Upper lobe of left lung (tissue), 6 donors: ENCODE measurements around the gene LAG3. TPM values are rescaled to one million over a fixed set of nuclear protein-coding genes. Genes with fewer than 3 reads are reported as not detected.

Experiments
- ATAC-seq, 2 donors: fragments of 200-7000 bp; cut with Tn5 transposase; one replicate each; pipeline ENCODE4 v1.9.1; 2022; ENCODE audit warnings: mild to moderate bottlenecking in 2 of 2, moderate library complexity in 2 of 2; ENCODE audit not compliant: low FRiP score in 2 of 2
- DNase-seq, 2 donors: peaks; one replicate each; pipeline ENCODE4 v3.0.0-alpha.2; 2019 to 2020
- H3K27ac ChIP-seq, 4 donors: fragments of 200-600 bp; sonication (generic); one replicate each; pipeline ENCODE4 v1.5.1; 2016 to 2019
- H3K27me3 ChIP-seq, 4 donors: fragments of 200-600 bp; sonication (generic); one replicate each; pipeline ENCODE4 v1.5.1; 2017 to 2019
- H3K36me3 ChIP-seq, 4 donors: fragments of 200-600 bp; sonication (generic); one replicate each; pipeline ENCODE4 v1.5.1; 2016 to 2019
- H3K4me1 ChIP-seq, 4 donors: fragments of 200-600 bp; sonication (generic); one replicate each; pipeline ENCODE4 v1.5.1; 2018 to 2019
- H3K4me3 ChIP-seq, 4 donors: fragments of 200-600 bp; sonication (generic); one replicate each; pipeline ENCODE4 v1.5.1; 2017 to 2019; ENCODE audit warnings: mild to moderate bottlenecking in 2 of 4, moderate library complexity in 1 of 4
- H3K9me3 ChIP-seq, 4 donors: fragments of 200-600 bp; sonication (generic); one replicate each; pipeline ENCODE4 v1.5.1; 2018 to 2019
- CTCF ChIP-seq, 6 experiments: fragments of 450-650 bp in 4 of 6; fragments of 200-600 bp in 2 of 6; sonication (generic) in 2 of 6; IDR thresholded peaks; one replicate each; pipeline ENCODE4 v1.5.1; 2016 to 2019; ENCODE audit warnings: antibody characterized with exemption in 6 of 6
- EP300 ChIP-seq, 4 donors: sonication (generic); formaldehyde crosslinking; IDR thresholded peaks; one replicate each; pipeline ENCODE4 v1.5.1; 2017; ENCODE audit warnings: antibody characterized with exemption in 4 of 4, control low read depth in 2 of 4
- POLR2A ChIP-seq, 4 donors: fragments of 450-650 bp; IDR thresholded peaks; one replicate each; pipeline ENCODE4 v1.5.1; 2016 to 2017; ENCODE audit warnings: antibody characterized with exemption in 4 of 4, mild to moderate bottlenecking in 2 of 4
- POLR2AphosphoS5 ChIP-seq, 2 donors: sonication (generic); formaldehyde crosslinking; IDR thresholded peaks; one replicate each; pipeline ENCODE4 v1.5.1; 2017; ENCODE audit warnings: antibody characterized with exemption in 2 of 2
- WGBS, 2 donors: methylation state at CpG; one replicate each; pipeline ENCODE4 v1.1.5; 2017 to 2018; 5-methylcytosine and 5-hydroxymethylcytosine counted together
- total RNA-seq, 6 donors: library from RNA; depleted of rRNA in 4 of 6; stranded (reverse); fragments of >200 nt in 4 of 6; gene quantifications; one replicate each; pipeline versions ENCODE4 v1.1.0 to v1.2.1, GENCODE V29; 2016 to 2021
- donor health status: DM: no; HTN: no; CAD: no; lungs with moderate emphysema.
- donor health status: DM: no; HTN: yes; CAD: no; lungs with severe emphysema.

The LAG3 gene
- total RNA-seq, 6 donors from 2014 or later: 0.46 to 2.6 (median 1.5) TPM

DNA sequence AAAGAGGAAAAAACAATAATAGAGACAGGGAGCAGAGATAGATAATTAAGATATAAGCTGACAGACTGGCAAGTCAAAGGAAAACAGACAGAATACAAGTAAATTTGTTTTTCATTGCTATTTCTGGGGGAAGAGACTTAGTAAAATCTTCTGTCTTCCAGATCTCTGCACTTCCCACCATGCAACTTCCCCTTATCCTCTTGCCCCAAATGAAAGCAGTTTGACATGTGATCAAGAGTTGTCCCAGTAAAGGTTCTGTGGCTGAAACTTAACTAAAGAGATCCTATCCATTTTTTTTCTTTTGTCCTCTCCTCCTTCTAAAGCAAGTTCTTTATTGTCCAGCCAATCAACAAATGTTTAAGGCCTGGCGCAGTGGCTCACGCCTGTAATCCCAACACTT, 17.9 kb upstream of the LAG3 start:
- 91 to 96% methylated on average over 2 of the region's 2 CpGs for WGBS, 2 donors
- TF ChIP-seq CTCF (IDR thresholded peaks at IDR 0.05) (no peak), POLR2A (IDR thresholded peaks at IDR 0.05) (no peak), EP300 (IDR thresholded peaks at IDR 0.05) (no peak), POLR2AphosphoS5 (IDR thresholded peaks at IDR 0.05) (no peak)

GRCh38 chr12:6757028-6757690, 15.2 kb upstream of the LAG3 start:
- ATAC-seq (no peak), DNase-seq (no peak)
- WGBS, 2 donors: 76 to 85% methylated on average over 8 of the region's 8 CpGs
- no peaks in the 10 kb centered on the region for H3K27me3 ChIP-seq
- no peaks in the 10 kb centered on the region for H3K9me3 ChIP-seq
- H3K27ac ChIP-seq: no peak overlapping the region
- no peaks in the 10 kb centered on the region for H3K36me3 ChIP-seq
- TF ChIP-seq EP300 (IDR thresholded peaks at IDR 0.05): no peak
- no peak for TF ChIP-seq CTCF (IDR thresholded peaks at IDR 0.05)
- no peak for TF ChIP-seq POLR2AphosphoS5 (IDR thresholded peaks at IDR 0.05)
- TF ChIP-seq POLR2A (IDR thresholded peaks at IDR 0.05): no peak
- H3K4me1 ChIP-seq: peaks cover 7 to 16% (median 10%) of the 10 kb centered on the region in 4 donors
- no peak overlapping the region for H3K4me3 ChIP-seq

More for the DNA sequence above, 17.9 kb upstream of the LAG3 start:
- H3K4me1 ChIP-seq: peaks cover 12 to 22% (median 18%) of the 10 kb centered on the region in 4 donors
- H3K4me3 ChIP-seq: no peak overlapping the region
- no peaks in the 10 kb centered on the region for H3K9me3 ChIP-seq
- DNase-seq (no peak), ATAC-seq (no peak)
- H3K27ac ChIP-seq: peak overlapping the region; percentile 21 to 100 (median 98)
- H3K36me3 ChIP-seq: peaks cover 15 to 25% (median 21%) of the 10 kb centered on the region in 4 donors
- no peaks in the 10 kb centered on the region for H3K27me3 ChIP-seq

DNA sequence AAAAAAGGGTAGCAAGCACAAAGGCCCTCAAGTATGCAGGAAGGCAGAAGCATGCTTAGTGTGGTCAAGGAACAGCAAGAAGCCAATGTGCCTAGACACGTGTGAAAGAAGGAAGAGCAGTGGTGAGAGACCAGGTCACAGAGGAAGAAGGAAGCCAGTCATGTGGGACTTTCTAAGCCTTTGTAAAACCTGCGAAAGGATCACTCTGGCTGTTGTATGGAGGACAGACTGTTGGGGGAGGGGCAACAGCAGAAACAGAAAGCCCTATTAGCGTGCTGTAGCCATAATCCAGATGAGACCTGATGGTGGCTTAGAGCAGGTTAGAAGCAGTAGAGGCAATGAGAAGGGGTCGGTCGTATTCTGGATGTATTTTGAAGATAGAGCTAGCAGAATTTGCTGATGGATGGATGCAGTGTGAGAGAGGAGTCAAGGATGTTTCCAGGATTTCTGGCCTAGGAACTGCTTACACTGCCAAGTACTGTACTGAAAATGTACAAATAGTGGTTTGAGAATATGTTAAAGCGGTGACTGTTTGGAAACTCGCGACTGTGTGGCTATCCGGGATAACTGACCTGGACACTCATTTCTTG, 13.7 kb upstream of the LAG3 start:
- TF ChIP-seq POLR2A (IDR thresholded peaks at IDR 0.05): no peak
- TF ChIP-seq POLR2AphosphoS5 (IDR thresholded peaks at IDR 0.05): no peak
- TF ChIP-seq EP300 (IDR thresholded peaks at IDR 0.05): no peak
- TF ChIP-seq CTCF (IDR thresholded peaks at IDR 0.05): no peak
- no peak for DNase-seq
- Histone ChIP-seq H3K27me3 (no peaks in the 10 kb centered on the region), H3K27ac (no peak overlapping the region), H3K4me3 (no peak overlapping the region), H3K9me3 (no peaks in the 10 kb centered on the region), H3K4me1 (peaks cover 8 to 14% (median 13%) of the 10 kb centered on the region in 4 donors), H3K36me3 (no peaks in the 10 kb centered on the region)
- no peak for ATAC-seq
- WGBS, 2 donors: 77% methylated on average over 9 of the region's 9 CpGs

GRCh38 chr12:6759741-6760140, 12.6 kb upstream of the LAG3 start:
- no peaks in the 10 kb centered on the region for H3K36me3 ChIP-seq
- H3K27ac ChIP-seq: no peak overlapping the region
- H3K4me1 ChIP-seq: peaks cover 13 to 17% (median 15%) of the 10 kb centered on the region in 4 donors
- 79 to 82% methylated on average over 5 of the region's 5 CpGs for WGBS, 2 donors
- H3K4me3 ChIP-seq: no peak overlapping the region
- no peak for TF ChIP-seq EP300 (IDR thresholded peaks at IDR 0.05)
- no peak for TF ChIP-seq POLR2A (IDR thresholded peaks at IDR 0.05)
- TF ChIP-seq POLR2AphosphoS5 (IDR thresholded peaks at IDR 0.05): no peak
- no peaks in the 10 kb centered on the region for H3K9me3 ChIP-seq
- ATAC-seq (no peak), DNase-seq (no peak)
- H3K27me3 ChIP-seq: no peaks in the 10 kb centered on the region

DNA sequence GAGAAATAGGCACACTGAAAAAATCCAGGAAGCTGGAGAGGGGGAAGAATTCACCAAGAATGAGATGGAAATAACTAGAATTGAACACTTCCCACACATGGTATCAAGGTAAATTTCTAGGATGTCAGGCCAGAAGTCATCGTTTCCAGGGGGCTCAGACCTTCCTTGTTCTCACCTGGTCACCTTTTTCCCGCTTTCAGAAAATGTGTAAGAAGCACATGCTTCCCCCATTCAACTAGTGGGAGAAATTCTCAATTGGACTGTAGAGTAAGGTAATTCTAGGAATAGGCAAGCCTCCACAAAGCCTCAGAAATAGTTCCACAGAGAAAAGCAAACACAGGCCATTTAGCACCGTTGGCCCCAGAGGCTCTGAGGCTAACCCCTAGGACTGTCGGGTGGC, 8.9 kb upstream of the LAG3 start:
- WGBS, 2 donors: 70 to 72% methylated on average over 4 of the region's 4 CpGs
- Histone ChIP-seq H3K36me3 (no peaks in the 10 kb centered on the region), H3K27ac (peak overlapping the region; percentile 85 to 99 (median 86)), H3K4me1 (peaks cover 36 to 40% (median 38%) of the 10 kb centered on the region in 4 donors), H3K27me3 (no peaks in the 10 kb centered on the region), H3K9me3 (no peaks in the 10 kb centered on the region), H3K4me3 (peak overlapping the region in 2 of 4 donors; percentile 26 to 29)
- ATAC-seq (no peak), DNase-seq (no peak)
- TF ChIP-seq POLR2A (IDR thresholded peaks at IDR 0.05) (no peak), POLR2AphosphoS5 (IDR thresholded peaks at IDR 0.05) (no peak), CTCF (IDR thresholded peaks at IDR 0.05) (no peak), EP300 (IDR thresholded peaks at IDR 0.05) (no peak)
